Astrocyte (in vitro differentiated cells and primary cell): ENCODE results near the gene UGT1A7. TPM values are rescaled to one million over a fixed set of nuclear protein-coding genes. Genes with fewer than 3 reads are reported as not detected.

ENCODE experiments used
- DNase-seq: peaks from one replicate; pipeline ENCODE4 v3.0.0-alpha.2; 2010; ENCODE audit warnings: low read depth
- FAIRE-seq: peaks from 2 replicates; lab custom pipeline; 2011; peaks lifted over from hg19 to GRCh38; lab: Jason Lieb, UNC
- H2AFZ ChIP-seq: 2 replicates; pipeline ENCODE4 v1.6.0; 2012; ENCODE audit warnings: low read depth, low read length, inconsistent platforms
- H3K27ac ChIP-seq: 2 replicates; pipeline ENCODE4 v1.5.1; 2011; ENCODE audit warnings: low read depth, low read length, inconsistent platforms
- H3K27me3 ChIP-seq: 2 replicates; pipeline ENCODE4 v1.6.0; 2011; ENCODE audit warnings: low read length, inconsistent platforms; ENCODE audit not compliant: insufficient read depth
- H3K36me3 ChIP-seq: 2 replicates; pipeline ENCODE4 v1.5.1; 2011; ENCODE audit warnings: low read length, inconsistent platforms; ENCODE audit not compliant: insufficient read depth
- H3K4me1 ChIP-seq: 2 replicates; pipeline ENCODE4 v1.5.1; 2011; ENCODE audit warnings: low read length, inconsistent platforms; ENCODE audit not compliant: insufficient read depth
- H3K4me2 ChIP-seq: 2 replicates; pipeline ENCODE4 v1.6.0; 2012; ENCODE audit warnings: low read length, inconsistent platforms
- H3K4me3 ChIP-seq: 2 replicates; pipeline ENCODE4 v1.5.1; 2011; ENCODE audit warnings: low read depth, mild to moderate bottlenecking, low read length, inconsistent platforms; ENCODE audit not compliant: insufficient read depth
- H3K79me2 ChIP-seq: 2 replicates; pipeline ENCODE4 v1.6.0; 2012; ENCODE audit warnings: mild to moderate bottlenecking, low read length, inconsistent platforms; ENCODE audit not compliant: insufficient read depth
- H3K9ac ChIP-seq: 2 replicates; pipeline ENCODE4 v1.6.0; 2012; ENCODE audit warnings: mild to moderate bottlenecking, low read length, inconsistent platforms
- H3K9me3 ChIP-seq: 2 replicates; pipeline ENCODE4 v1.5.1; 2012; ENCODE audit warnings: low read depth, mild to moderate bottlenecking, low read length, inconsistent platforms; ENCODE audit not compliant: insufficient read depth
- H4K20me1 ChIP-seq: 2 replicates; pipeline ENCODE4 v1.6.0; 2012; ENCODE audit warnings: low read length, inconsistent platforms; ENCODE audit not compliant: insufficient read depth
- H3K27ac Mint-ChIP-seq: one replicate; pipeline ENCODE4 v1.8.0; 2021; ENCODE audit warnings: mild to moderate bottlenecking, mixed read lengths; ENCODE audit not compliant: unreplicated experiment
- H3K27me3 Mint-ChIP-seq: one replicate; pipeline ENCODE4 v1.8.0; 2021; ENCODE audit warnings: low read depth, mixed read lengths; ENCODE audit not compliant: unreplicated experiment
- H3K36me3 Mint-ChIP-seq: one replicate; pipeline ENCODE4 v1.8.0; 2021; ENCODE audit warnings: low read depth, mixed read lengths; ENCODE audit not compliant: unreplicated experiment
- H3K4me1 Mint-ChIP-seq: one replicate; pipeline ENCODE4 v1.8.0; 2021; ENCODE audit warnings: low read depth, mixed read lengths; ENCODE audit not compliant: unreplicated experiment
- H3K4me3 Mint-ChIP-seq: one replicate; pipeline ENCODE4 v1.8.0; 2021; ENCODE audit warnings: mild to moderate bottlenecking, moderate library complexity, mixed read lengths; ENCODE audit not compliant: unreplicated experiment
- H3K9me3 Mint-ChIP-seq: one replicate; pipeline ENCODE4 v1.8.0; 2021; ENCODE audit warnings: mild to moderate bottlenecking, mixed read lengths; ENCODE audit not compliant: unreplicated experiment
- EZH2 ChIP-seq: IDR thresholded peaks from 2 replicates; pipeline ENCODE4 v1.6.1; 2012; ENCODE audit warnings: mild to moderate bottlenecking, low read length, inconsistent platforms; ENCODE audit not compliant: insufficient read depth
- total RNA-seq: library from RNA; stranded (reverse); gene quantifications from 2 replicates; pipeline ENCODE4 v1.2.1, GENCODE V29; 2021
- TF ChIP-seq, protein P1 (sequence below): IDR thresholded peaks from 2 replicates; pipeline ENCODE4 v1.5.1; 2011; ENCODE audit warnings: low read depth, mild to moderate bottlenecking, inconsistent platforms, low read length, moderate library complexity; ENCODE audit not compliant: insufficient read depth

UGT1A7 gene
- total RNA-seq, 1 donor from 2014 or later, result not detected

DNA sequence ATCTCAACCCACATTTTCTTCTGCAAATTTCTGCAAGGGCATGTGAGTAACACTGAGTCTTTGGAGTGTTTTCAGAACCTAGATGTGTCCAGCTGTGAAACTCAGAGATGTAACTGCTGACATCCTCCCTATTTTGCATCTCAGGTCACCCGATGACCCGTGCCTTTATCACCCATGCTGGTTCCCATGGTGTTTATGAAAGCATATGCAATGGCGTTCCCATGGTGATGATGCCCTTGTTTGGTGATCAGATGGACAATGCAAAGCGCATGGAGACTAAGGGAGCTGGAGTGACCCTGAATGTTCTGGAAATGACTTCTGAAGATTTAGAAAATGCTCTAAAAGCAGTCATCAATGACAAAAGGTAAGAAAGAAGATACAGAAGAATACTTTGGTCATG is 86.4 kb downstream of the UGT1A7 start:
- DNase-seq (no peak), FAIRE-seq (no peak)
- H3K9me3 ChIP-seq, result no peaks in the 10 kb centered on the region
- H3K4me1 Mint-ChIP-seq, result peaks cover 6% of the 10 kb centered on the region
- H3K4me3 Mint-ChIP-seq, result no peak overlapping the region
- no peak overlapping the region for H3K9ac ChIP-seq
- H3K36me3 ChIP-seq, result no peaks in the 10 kb centered on the region
- no peaks in the 10 kb centered on the region for H3K27me3 ChIP-seq
- H2AFZ ChIP-seq, result no peak overlapping the region
- H3K4me3 ChIP-seq, result no peak overlapping the region
- no peaks in the 10 kb centered on the region for H4K20me1 ChIP-seq
- peaks cover 12% of the 10 kb centered on the region for H3K4me1 ChIP-seq
- H3K36me3 Mint-ChIP-seq, result no peaks in the 10 kb centered on the region
- peaks cover 2% of the 10 kb centered on the region for H3K27me3 Mint-ChIP-seq
- no peak overlapping the region for H3K27ac ChIP-seq
- TF ChIP-seq, protein P1, sequence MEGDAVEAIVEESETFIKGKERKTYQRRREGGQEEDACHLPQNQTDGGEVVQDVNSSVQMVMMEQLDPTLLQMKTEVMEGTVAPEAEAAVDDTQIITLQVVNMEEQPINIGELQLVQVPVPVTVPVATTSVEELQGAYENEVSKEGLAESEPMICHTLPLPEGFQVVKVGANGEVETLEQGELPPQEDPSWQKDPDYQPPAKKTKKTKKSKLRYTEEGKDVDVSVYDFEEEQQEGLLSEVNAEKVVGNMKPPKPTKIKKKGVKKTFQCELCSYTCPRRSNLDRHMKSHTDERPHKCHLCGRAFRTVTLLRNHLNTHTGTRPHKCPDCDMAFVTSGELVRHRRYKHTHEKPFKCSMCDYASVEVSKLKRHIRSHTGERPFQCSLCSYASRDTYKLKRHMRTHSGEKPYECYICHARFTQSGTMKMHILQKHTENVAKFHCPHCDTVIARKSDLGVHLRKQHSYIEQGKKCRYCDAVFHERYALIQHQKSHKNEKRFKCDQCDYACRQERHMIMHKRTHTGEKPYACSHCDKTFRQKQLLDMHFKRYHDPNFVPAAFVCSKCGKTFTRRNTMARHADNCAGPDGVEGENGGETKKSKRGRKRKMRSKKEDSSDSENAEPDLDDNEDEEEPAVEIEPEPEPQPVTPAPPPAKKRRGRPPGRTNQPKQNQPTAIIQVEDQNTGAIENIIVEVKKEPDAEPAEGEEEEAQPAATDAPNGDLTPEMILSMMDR, result no peak
- no peak for TF ChIP-seq EZH2
- no peaks in the 10 kb centered on the region for H3K79me2 ChIP-seq
- H3K9me3 Mint-ChIP-seq, result no peaks in the 10 kb centered on the region
- no peak overlapping the region for H3K4me2 ChIP-seq
- H3K27ac Mint-ChIP-seq, result no peak overlapping the region

DNA sequence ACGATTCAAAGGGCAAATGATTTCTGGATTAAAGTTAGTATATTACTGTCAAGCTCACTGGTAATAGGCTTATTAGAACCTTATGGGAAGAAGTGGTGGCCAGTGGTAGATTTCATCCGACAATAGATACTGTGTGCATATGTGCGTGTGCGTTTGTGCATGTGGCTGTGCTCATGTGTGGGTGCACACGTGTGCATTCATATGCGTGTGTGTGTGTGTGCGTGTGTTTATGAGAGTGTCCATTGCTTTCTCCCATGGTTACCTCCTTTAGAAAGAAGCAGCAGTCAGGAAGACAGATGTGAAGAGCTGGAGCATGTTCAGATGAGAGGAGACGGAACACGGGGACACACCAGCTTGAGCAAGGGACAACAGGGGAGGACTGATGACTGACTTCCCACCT is 87.6 kb downstream of the UGT1A7 start:
- Histone ChIP-seq H2AFZ (no peak overlapping the region), H3K9me3 (no peaks in the 10 kb centered on the region), H3K27ac (no peak overlapping the region), H3K9ac (no peak overlapping the region), H3K27me3 (no peaks in the 10 kb centered on the region), H3K4me1 (peaks cover 6% of the 10 kb centered on the region), H3K79me2 (no peaks in the 10 kb centered on the region), H3K4me2 (no peak overlapping the region), H4K20me1 (no peaks in the 10 kb centered on the region), H3K4me3 (no peak overlapping the region), H3K36me3 (no peaks in the 10 kb centered on the region)
- FAIRE-seq (no peak), DNase-seq (no peak)
- peaks cover 3% of the 10 kb centered on the region for H3K4me1 Mint-ChIP-seq
- H3K27me3 Mint-ChIP-seq, result peaks cover 2% of the 10 kb centered on the region
- H3K36me3 Mint-ChIP-seq, result no peaks in the 10 kb centered on the region
- TF ChIP-seq EZH2, result no peak
- TF ChIP-seq, protein P1, result no peak
- no peak overlapping the region for H3K27ac Mint-ChIP-seq
- H3K9me3 Mint-ChIP-seq, result no peaks in the 10 kb centered on the region
- no peak overlapping the region for H3K4me3 Mint-ChIP-seq

DNA sequence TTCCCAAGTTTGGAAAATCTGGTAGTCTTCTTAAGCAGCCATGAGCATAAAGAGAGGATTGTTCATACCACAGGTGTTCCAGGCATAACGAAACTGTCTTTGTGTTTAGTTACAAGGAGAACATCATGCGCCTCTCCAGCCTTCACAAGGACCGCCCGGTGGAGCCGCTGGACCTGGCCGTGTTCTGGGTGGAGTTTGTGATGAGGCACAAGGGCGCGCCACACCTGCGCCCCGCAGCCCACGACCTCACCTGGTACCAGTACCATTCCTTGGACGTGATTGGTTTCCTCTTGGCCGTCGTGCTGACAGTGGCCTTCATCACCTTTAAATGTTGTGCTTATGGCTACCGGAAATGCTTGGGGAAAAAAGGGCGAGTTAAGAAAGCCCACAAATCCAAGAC is 90.5 kb downstream of the UGT1A7 start:
- no peak overlapping the region for H3K27ac ChIP-seq

More for the DNA sequence above, 90.5 kb downstream of the UGT1A7 start:
- Histone ChIP-seq H3K9me3 (peaks cover 8% of the 10 kb centered on the region), H3K4me2 (no peak overlapping the region), H3K9ac (no peak overlapping the region), H2AFZ (no peak overlapping the region), H3K79me2 (no peaks in the 10 kb centered on the region), H3K36me3 (no peaks in the 10 kb centered on the region), H4K20me1 (no peaks in the 10 kb centered on the region), H3K4me3 (no peak overlapping the region), H3K27me3 (no peaks in the 10 kb centered on the region), H3K4me1 (no peaks in the 10 kb centered on the region)
- DNase-seq (no peak), FAIRE-seq (no peak)
- Mint-ChIP-seq H3K4me1 (no peaks in the 10 kb centered on the region), H3K36me3 (no peaks in the 10 kb centered on the region), H3K4me3 (no peak overlapping the region), H3K27me3 (no peaks in the 10 kb centered on the region), H3K27ac (no peak overlapping the region), H3K9me3 (peaks cover 11% of the 10 kb centered on the region)
- TF ChIP-seq, protein P1, result no peak
- TF ChIP-seq EZH2, result no peak
